ENCODE data around the gene ARHGAP10.
"Not testable (repeated sequence)": the region's sequence is repeated elsewhere in the genome, so short reads cannot be mapped to it uniquely, and the experiment has no call there.

ARHGAP10 gene

DNA sequence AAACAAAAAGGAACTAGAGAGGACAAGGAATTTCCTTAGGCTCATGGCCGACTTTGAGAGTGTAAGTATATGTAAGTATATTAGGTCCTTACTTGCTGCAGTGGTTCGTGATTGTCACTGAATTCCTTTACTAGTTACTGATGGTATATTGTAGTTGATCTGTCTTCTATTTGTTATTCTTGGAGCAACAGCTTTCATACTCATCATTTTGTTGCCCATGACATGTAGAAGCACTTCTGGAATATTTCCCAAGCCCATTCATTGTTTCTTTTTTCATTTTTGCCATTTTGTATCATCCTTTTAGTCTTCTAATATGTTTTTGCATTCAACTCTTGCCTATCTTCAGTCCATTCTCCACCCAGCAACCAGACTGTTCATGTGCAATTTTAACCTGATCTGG lies 170.0 kb downstream of the ARHGAP10 start:
- peak; percentile 11 for DNase-seq
- Histone ChIP-seq H2BK15ac (ENCODE audit: low read depth, poor library complexity, severe bottlenecking) (no peak overlapping the region), H3K36me3 (ENCODE audit: control insufficient read depth in 1 of 2, insufficient read depth in 2 of 2, low read depth in 1 of 2, low read length in 2 of 2) (peaks cover 3 to 27% of the 10 kb centered on the region in 2 experiments), H3K18ac (ENCODE audit: low read depth in 1 of 2, low read length in 2 of 2) (no peak overlapping the region), H3K27me3 (ENCODE audit: control insufficient read depth in 1 of 2, insufficient read depth in 1 of 2, low read length in 2 of 2) (no peaks in the 10 kb centered on the region), H3K14ac (ENCODE audit: low read length in 2 of 2) (no peak overlapping the region), H2BK12ac (ENCODE audit: low read length in 2 of 2) (no peak overlapping the region), H3K4me1 (ENCODE audit: control insufficient read depth, insufficient read depth, low read depth, low read length) (no peaks in the 10 kb centered on the region), H4K8ac (ENCODE audit: low read length) (no peak overlapping the region), H2BK5ac (ENCODE audit: low read depth, low read length, poor library complexity, severe bottlenecking) (no peak overlapping the region), H2BK120ac (ENCODE audit: low read depth, low read length) (no peak overlapping the region), H4K91ac (ENCODE audit: low read length) (no peak overlapping the region), H3K9me3 (ENCODE audit: control insufficient read depth, low read length) (peaks cover 9% of the 10 kb centered on the region), H3K4ac (ENCODE audit: low read depth in 1 of 2, low read length in 2 of 2) (no peak overlapping the region), H3K27ac (ENCODE audit: low read length, poor library complexity, severe bottlenecking) (no peak overlapping the region), H2AFZ (ENCODE audit: low read depth, low read length) (no peak overlapping the region), H3K9ac (ENCODE audit: low read length) (no peak overlapping the region), H3K4me3 (ENCODE audit: insufficient read depth in 1 of 2, low read depth in 1 of 2, low read length in 2 of 2) (no peak overlapping the region), H3K79me1 (replicated peaks; ENCODE audit: low read length, poor library complexity, severe bottlenecking) (peaks cover 15% of the 10 kb centered on the region), H3K4me2 (ENCODE audit: low read length, poor library complexity, severe bottlenecking) (no peak overlapping the region), H3K23ac (ENCODE audit: low read length in 2 of 2) (no peak overlapping the region), H2AK5ac (ENCODE audit: low read length, severe bottlenecking) (no peak overlapping the region)
- WGBS, result 90% methylated on average over 2 of the region's 2 CpGs

DNA sequence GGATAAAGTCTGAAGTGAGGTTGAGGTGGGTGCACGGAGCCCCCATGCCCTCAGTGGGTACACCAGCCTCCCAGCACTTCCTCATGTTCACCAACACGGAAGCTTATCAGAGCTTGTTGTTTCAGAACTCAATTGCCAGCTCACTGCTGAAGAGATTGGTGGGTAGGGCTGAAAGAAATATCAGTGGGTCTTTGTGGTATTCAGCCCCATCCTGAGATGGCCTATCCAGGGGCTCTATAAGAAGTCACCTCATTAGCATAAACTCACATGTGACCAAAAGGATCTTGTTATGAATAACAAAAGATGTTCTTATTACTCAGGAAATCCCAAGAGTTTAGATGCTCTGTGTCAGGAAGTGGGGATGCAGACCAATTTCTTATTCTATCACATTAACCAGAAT lies 177.3 kb downstream of the ARHGAP10 start:
- no peak overlapping the region for H2BK15ac ChIP-seq (ENCODE audit: low read depth, poor library complexity, severe bottlenecking)
- WGBS, result 100% methylated on average over 1 of the region's 2 CpGs
- H3K4me2 ChIP-seq (ENCODE audit: low read length, poor library complexity, severe bottlenecking), result no peak overlapping the region
- no peak overlapping the region for H3K4me3 ChIP-seq (ENCODE audit: insufficient read depth in 1 of 2, low read depth in 1 of 2, low read length in 2 of 2)
- H3K9me3 ChIP-seq (ENCODE audit: control insufficient read depth, low read length), result no peaks in the 10 kb centered on the region
- no peak overlapping the region for H2AK5ac ChIP-seq (ENCODE audit: low read length, severe bottlenecking)
- peaks cover 4 to 71% of the 10 kb centered on the region in 2 experiments for H3K36me3 ChIP-seq (ENCODE audit: control insufficient read depth in 1 of 2, insufficient read depth in 2 of 2, low read depth in 1 of 2, low read length in 2 of 2)
- no peak overlapping the region for H3K14ac ChIP-seq (ENCODE audit: low read length in 2 of 2)
- H2BK120ac ChIP-seq (ENCODE audit: low read depth, low read length), result no peak overlapping the region
- H3K27me3 ChIP-seq (ENCODE audit: control insufficient read depth in 1 of 2, insufficient read depth in 1 of 2, low read length in 2 of 2), result no peaks in the 10 kb centered on the region
- H4K91ac ChIP-seq (ENCODE audit: low read length), result no peak overlapping the region
- H2BK12ac ChIP-seq (ENCODE audit: low read length in 2 of 2), result no peak overlapping the region
- H3K23ac ChIP-seq (ENCODE audit: low read length in 2 of 2), result no peak overlapping the region
- no peak overlapping the region for H3K9ac ChIP-seq (ENCODE audit: low read length)
- no peak overlapping the region for H4K8ac ChIP-seq (ENCODE audit: low read length)
- no peaks in the 10 kb centered on the region for H3K4me1 ChIP-seq (ENCODE audit: control insufficient read depth, insufficient read depth, low read depth, low read length)
- no peak overlapping the region for H2AFZ ChIP-seq (ENCODE audit: low read depth, low read length)
- H3K4ac ChIP-seq (ENCODE audit: low read depth in 1 of 2, low read length in 2 of 2), result no peak overlapping the region
- H3K18ac ChIP-seq (ENCODE audit: low read depth in 1 of 2, low read length in 2 of 2), result no peak overlapping the region
- H2BK5ac ChIP-seq (ENCODE audit: low read depth, low read length, poor library complexity, severe bottlenecking), result no peak overlapping the region
- peaks cover 10% of the 10 kb centered on the region for H3K79me1 ChIP-seq (replicated peaks; ENCODE audit: low read length, poor library complexity, severe bottlenecking)
- DNase-seq, result no peak
- H3K27ac ChIP-seq (ENCODE audit: low read length, poor library complexity, severe bottlenecking), result no peak overlapping the region

DNA sequence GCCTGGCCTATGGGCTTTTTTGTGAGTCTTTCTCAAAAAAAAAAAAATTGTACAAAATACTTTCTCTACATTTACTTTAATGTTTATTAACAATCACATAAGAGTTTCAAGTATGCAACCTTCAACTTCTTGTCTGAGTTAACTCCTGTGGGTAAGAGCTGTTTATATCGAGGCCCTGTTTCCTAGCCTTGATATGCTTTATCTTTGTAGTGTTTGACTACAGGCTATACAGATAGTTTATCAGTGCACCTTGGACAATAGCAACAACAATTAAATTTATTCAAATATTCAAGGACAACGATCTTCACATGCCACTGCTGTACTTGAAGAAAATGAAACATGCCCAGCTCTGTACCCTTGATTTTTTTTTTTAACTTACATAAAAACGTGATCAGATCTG lies 178.4 kb downstream of the ARHGAP10 start:
- H2AFZ ChIP-seq (ENCODE audit: low read depth, low read length), result no peak overlapping the region
- H3K14ac ChIP-seq (ENCODE audit: low read length in 2 of 2), result no peak overlapping the region
- H3K23ac ChIP-seq (ENCODE audit: low read length in 2 of 2), result no peak overlapping the region
- no peak overlapping the region for H2BK120ac ChIP-seq (ENCODE audit: low read depth, low read length)
- H3K18ac ChIP-seq (ENCODE audit: low read depth in 1 of 2, low read length in 2 of 2), result no peak overlapping the region
- H3K27ac ChIP-seq (ENCODE audit: low read length, poor library complexity, severe bottlenecking), result no peak overlapping the region
- H3K4me3 ChIP-seq (ENCODE audit: insufficient read depth in 1 of 2, low read depth in 1 of 2, low read length in 2 of 2), result no peak overlapping the region
- H3K4me1 ChIP-seq (ENCODE audit: control insufficient read depth, insufficient read depth, low read depth, low read length), result no peaks in the 10 kb centered on the region
- no peak overlapping the region for H2AK5ac ChIP-seq (ENCODE audit: low read length, severe bottlenecking)
- H4K8ac ChIP-seq (ENCODE audit: low read length), result no peak overlapping the region
- no peak overlapping the region for H3K4ac ChIP-seq (ENCODE audit: low read depth in 1 of 2, low read length in 2 of 2)
- no peak overlapping the region for H2BK5ac ChIP-seq (ENCODE audit: low read depth, low read length, poor library complexity, severe bottlenecking)
- peaks cover 12% of the 10 kb centered on the region for H3K79me1 ChIP-seq (replicated peaks; ENCODE audit: low read length, poor library complexity, severe bottlenecking)
- no peak overlapping the region for H2BK15ac ChIP-seq (ENCODE audit: low read depth, poor library complexity, severe bottlenecking)
- no peak for DNase-seq
- H3K4me2 ChIP-seq (ENCODE audit: low read length, poor library complexity, severe bottlenecking), result no peak overlapping the region
- no peak overlapping the region for H4K91ac ChIP-seq (ENCODE audit: low read length)
- H3K9me3 ChIP-seq (ENCODE audit: control insufficient read depth, low read length), result no peaks in the 10 kb centered on the region
- no peaks in the 10 kb centered on the region for H3K27me3 ChIP-seq (ENCODE audit: control insufficient read depth in 1 of 2, insufficient read depth in 1 of 2, low read length in 2 of 2)
- peaks cover 4 to 82% of the 10 kb centered on the region in 2 experiments for H3K36me3 ChIP-seq (ENCODE audit: control insufficient read depth in 1 of 2, insufficient read depth in 2 of 2, low read depth in 1 of 2, low read length in 2 of 2)
- H3K9ac ChIP-seq (ENCODE audit: low read length), result no peak overlapping the region
- 94% methylated on average over 1 of the region's 3 CpGs for WGBS
- no peak overlapping the region for H2BK12ac ChIP-seq (ENCODE audit: low read length in 2 of 2)

DNA sequence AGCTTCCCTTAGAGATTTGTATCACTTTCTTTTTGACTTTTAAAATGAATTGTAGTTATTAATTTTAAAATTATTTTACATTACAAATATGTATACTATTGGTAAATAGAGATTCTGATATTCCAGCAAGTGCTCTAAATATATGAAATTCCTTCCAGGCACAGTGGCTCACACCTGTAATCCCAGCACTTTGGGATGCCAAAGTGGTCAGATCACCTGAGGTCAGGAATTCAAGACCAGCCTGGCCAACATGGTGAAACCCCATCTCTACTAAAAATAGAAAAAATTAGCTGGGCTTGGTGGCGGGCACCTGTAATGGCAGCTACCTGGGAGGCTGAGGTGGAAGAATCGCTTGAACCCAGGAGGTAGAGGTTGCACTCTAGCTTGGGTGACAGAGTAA lies 180.2 kb downstream of the ARHGAP10 start:
- H3K4me1 ChIP-seq (ENCODE audit: control insufficient read depth, insufficient read depth, low read depth, low read length); H3K9me3 ChIP-seq (ENCODE audit: control insufficient read depth, low read length); H2BK5ac ChIP-seq (ENCODE audit: low read depth, low read length, poor library complexity, severe bottlenecking); H2AFZ ChIP-seq (ENCODE audit: low read depth, low read length); H3K23ac ChIP-seq (ENCODE audit: low read length in 2 of 2); H3K27ac ChIP-seq (ENCODE audit: low read length, poor library complexity, severe bottlenecking); H2BK15ac ChIP-seq (ENCODE audit: low read depth, poor library complexity, severe bottlenecking); H3K14ac ChIP-seq (ENCODE audit: low read length in 2 of 2); H2BK12ac ChIP-seq (ENCODE audit: low read length in 2 of 2); H4K91ac ChIP-seq (ENCODE audit: low read length); H3K27me3 ChIP-seq (ENCODE audit: control insufficient read depth in 1 of 2, insufficient read depth in 1 of 2, low read length in 2 of 2); H3K4ac ChIP-seq (ENCODE audit: low read depth in 1 of 2, low read length in 2 of 2); H2AK5ac ChIP-seq (ENCODE audit: low read length, severe bottlenecking); H4K8ac ChIP-seq (ENCODE audit: low read length); H3K9ac ChIP-seq (ENCODE audit: low read length); H3K4me2 ChIP-seq (ENCODE audit: low read length, poor library complexity, severe bottlenecking); DNase-seq; H3K4me3 ChIP-seq (ENCODE audit: insufficient read depth in 1 of 2, low read depth in 1 of 2, low read length in 2 of 2); H3K18ac ChIP-seq (ENCODE audit: low read depth in 1 of 2, low read length in 2 of 2); H2BK120ac ChIP-seq (ENCODE audit: low read depth, low read length): not testable (repeated sequence)
- Histone ChIP-seq H3K36me3 (ENCODE audit: control insufficient read depth in 1 of 2, insufficient read depth in 2 of 2, low read depth in 1 of 2, low read length in 2 of 2) (peaks cover 4 to 87% of the 10 kb centered on the region in 2 experiments), H3K79me1 (replicated peaks; ENCODE audit: low read length, poor library complexity, severe bottlenecking) (peaks cover 12% of the 10 kb centered on the region)
- WGBS, result no CpG with 5 or more reads among the region's 2 CpGs

Measured in mesenchymal stem cell (in vitro differentiated cells and primary cell).